Measurements from ENCODE around the gene SFMBT2. TPM values are rescaled to one million over a fixed set of nuclear protein-coding genes. Genes with fewer than 3 reads are reported as not detected.
"Not testable (repeated sequence)": the region's sequence is repeated elsewhere in the genome, so short reads cannot be mapped to it uniquely, and the experiment has no call there.

The SFMBT2 gene
- total RNA-seq, 2 experiments from 2014 or later = 22.0 to 23.1 TPM

- DNase-seq = no peak
- Mint-ChIP-seq H3K27me3 (no peaks in the 10 kb centered on the region), H3K4me1 (peaks cover 55% of the 10 kb centered on the region), H3K9me3 (peaks cover 4% of the 10 kb centered on the region), H3K27ac (no peak overlapping the region), H3K4me3 (no peak overlapping the region), H3K36me3 (peaks cover 41% of the 10 kb centered on the region)
Observed at GRCh38 chr10:7399533-7399932, 11.3 kb downstream of the SFMBT2 start.

DNA sequence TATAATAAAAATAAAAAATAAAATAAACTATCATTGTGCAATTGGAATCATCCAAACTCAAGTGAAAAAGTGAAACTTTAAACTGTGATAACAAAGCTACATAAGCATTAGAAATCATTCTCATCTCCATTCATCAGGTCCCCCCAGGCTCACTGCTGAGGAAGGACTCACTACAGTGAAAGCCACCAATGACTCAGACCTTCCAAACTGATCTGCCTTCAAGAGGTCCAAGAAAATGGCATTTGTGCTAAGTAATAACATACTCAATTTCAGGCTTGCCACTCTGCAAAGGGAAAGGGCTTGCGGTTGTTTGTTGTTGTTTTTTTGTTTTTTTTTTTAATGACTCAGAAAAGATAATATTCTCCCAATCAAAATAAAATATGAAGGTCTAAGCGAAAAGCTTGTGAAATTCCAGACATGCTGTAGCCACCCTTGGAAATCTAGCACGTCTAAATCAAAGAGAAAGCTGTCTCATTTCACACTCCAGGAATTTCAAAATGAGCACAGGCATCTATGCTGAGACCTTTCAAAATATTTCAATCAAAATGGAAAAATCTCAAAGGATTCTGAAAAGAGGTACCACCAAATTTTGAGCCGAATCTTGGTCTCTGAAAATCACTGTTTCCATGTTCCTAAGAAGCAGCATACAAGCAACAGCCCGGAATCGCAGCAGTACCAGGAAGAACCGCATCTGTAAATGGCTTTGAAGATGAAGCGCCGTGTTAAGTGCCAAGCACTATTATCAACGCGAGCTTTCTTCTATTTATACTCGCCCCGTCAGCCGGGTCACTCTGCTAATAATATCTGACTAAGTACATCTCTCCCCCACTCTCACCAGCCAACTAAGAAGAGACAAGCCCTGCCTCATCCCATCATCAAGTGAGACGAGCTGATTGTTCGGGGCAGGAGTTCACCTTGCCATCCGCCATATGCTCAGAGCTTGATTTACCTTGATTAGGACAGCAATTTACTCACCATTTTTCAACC, 13.5 kb downstream of the SFMBT2 start:
- H3K4me3 Mint-ChIP-seq = peak overlapping the region; percentile 5
- peaks cover 37% of the 10 kb centered on the region for H3K36me3 Mint-ChIP-seq
- H3K9me3 Mint-ChIP-seq = peaks cover 4% of the 10 kb centered on the region
- peak; percentile 40 for DNase-seq
- H3K27ac Mint-ChIP-seq = peak overlapping the region; percentile 63
- peaks cover 49% of the 10 kb centered on the region for H3K4me1 Mint-ChIP-seq
- H3K27me3 Mint-ChIP-seq = no peaks in the 10 kb centered on the region

- not testable (repeated sequence) for H3K4me3 Mint-ChIP-seq, DNase-seq, H3K27me3 Mint-ChIP-seq, H3K27ac Mint-ChIP-seq, H3K9me3 Mint-ChIP-seq
- Mint-ChIP-seq H3K36me3 (peaks cover 26% of the 10 kb centered on the region), H3K4me1 (peaks cover 47% of the 10 kb centered on the region)
Observed at GRCh38 chr10:7392301-7392700, 18.5 kb downstream of the SFMBT2 start.

GRCh38 chr10:7391748-7392147, 19.1 kb downstream of the SFMBT2 start:
- no peak overlapping the region for H3K4me3 Mint-ChIP-seq

DNA sequence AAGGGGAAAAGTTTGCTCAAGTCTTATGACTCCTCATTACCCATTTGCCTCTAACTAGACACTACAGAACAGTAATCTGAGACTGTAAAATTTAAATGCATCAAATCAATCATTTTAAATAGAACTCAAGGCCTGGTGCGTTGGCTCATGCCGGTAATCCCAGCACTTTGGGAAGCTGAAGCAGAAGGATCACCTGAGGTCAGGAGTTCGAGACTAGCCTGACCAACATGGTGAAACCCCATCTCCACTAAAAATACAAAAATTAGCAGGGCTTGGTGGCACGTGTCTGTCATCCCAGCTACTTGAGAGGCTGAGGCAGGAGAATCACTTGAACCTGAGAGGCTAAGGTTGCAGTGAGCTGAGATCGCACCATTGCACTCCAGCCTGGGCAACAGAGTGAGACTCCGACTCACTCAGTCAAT, 20.1 kb downstream of the SFMBT2 start:
- not testable (repeated sequence) for H3K9me3 Mint-ChIP-seq, H3K27me3 Mint-ChIP-seq, DNase-seq, H3K4me3 Mint-ChIP-seq
- Mint-ChIP-seq H3K27ac (peak overlapping the region; percentile 47), H3K36me3 (peaks cover 21% of the 10 kb centered on the region), H3K4me1 (peaks cover 46% of the 10 kb centered on the region)

More at GRCh38 chr10:7391748-7392147, 19.1 kb downstream of the SFMBT2 start:
- H3K27ac Mint-ChIP-seq = no peak overlapping the region
- DNase-seq = no peak
- peaks cover 3% of the 10 kb centered on the region for H3K9me3 Mint-ChIP-seq
- H3K4me1 Mint-ChIP-seq = peaks cover 46% of the 10 kb centered on the region
- peaks cover 26% of the 10 kb centered on the region for H3K36me3 Mint-ChIP-seq
- no peaks in the 10 kb centered on the region for H3K27me3 Mint-ChIP-seq

- Mint-ChIP-seq H3K9me3 (no peaks in the 10 kb centered on the region), H3K27me3 (no peaks in the 10 kb centered on the region), H3K4me3 (no peak overlapping the region), H3K4me1 (peaks cover 49% of the 10 kb centered on the region), H3K36me3 (peaks cover 18% of the 10 kb centered on the region), H3K27ac (peak overlapping the region; percentile 91)
- DNase-seq = no peak
Observed at GRCh38 chr10:7389844-7390243, 21.0 kb downstream of the SFMBT2 start.

DNA sequence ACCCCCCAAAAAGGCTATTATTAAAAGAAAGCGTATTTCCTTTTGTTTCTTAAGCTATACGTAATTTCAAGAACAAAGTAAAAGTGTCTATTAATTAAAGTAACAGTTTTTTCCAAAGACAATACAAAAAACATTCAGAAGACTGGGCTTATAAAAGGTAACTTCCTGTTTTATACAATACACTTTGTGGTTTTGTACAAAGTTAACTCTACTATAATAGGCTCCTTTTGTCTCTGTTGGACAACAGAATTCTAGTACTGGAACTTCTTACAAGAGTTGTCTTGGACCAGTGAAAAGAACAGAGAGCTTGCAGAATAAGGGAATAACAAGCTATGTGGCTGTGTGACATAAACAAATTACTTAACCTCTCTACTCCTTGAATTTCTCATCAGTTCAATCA, 21.5 kb downstream of the SFMBT2 start:
- peaks cover 53% of the 10 kb centered on the region for H3K4me1 Mint-ChIP-seq
- H3K4me3 Mint-ChIP-seq = no peak overlapping the region
- no peaks in the 10 kb centered on the region for H3K27me3 Mint-ChIP-seq
- H3K36me3 Mint-ChIP-seq = peaks cover 21% of the 10 kb centered on the region
- DNase-seq = no peak
- no peaks in the 10 kb centered on the region for H3K9me3 Mint-ChIP-seq
- H3K27ac Mint-ChIP-seq = peak overlapping the region; percentile 91

GRCh38 chr10:7388602-7389001, 22.2 kb downstream of the SFMBT2 start:
- Mint-ChIP-seq H3K4me1 (peaks cover 57% of the 10 kb centered on the region), H3K36me3 (peaks cover 22% of the 10 kb centered on the region), H3K9me3 (no peaks in the 10 kb centered on the region), H3K4me3 (peak overlapping the region; percentile 42), H3K27me3 (no peaks in the 10 kb centered on the region), H3K27ac (peak overlapping the region; percentile 91)
- peak; percentile 50 for DNase-seq

GRCh38 chr10:7388149-7388548, 22.7 kb downstream of the SFMBT2 start:
- Mint-ChIP-seq H3K36me3 (peaks cover 24% of the 10 kb centered on the region), H3K4me1 (peaks cover 61% of the 10 kb centered on the region), H3K27ac (peak overlapping the region; percentile 63)
- H3K4me3 Mint-ChIP-seq, DNase-seq, H3K9me3 Mint-ChIP-seq, H3K27me3 Mint-ChIP-seq: not testable (repeated sequence)

DNA sequence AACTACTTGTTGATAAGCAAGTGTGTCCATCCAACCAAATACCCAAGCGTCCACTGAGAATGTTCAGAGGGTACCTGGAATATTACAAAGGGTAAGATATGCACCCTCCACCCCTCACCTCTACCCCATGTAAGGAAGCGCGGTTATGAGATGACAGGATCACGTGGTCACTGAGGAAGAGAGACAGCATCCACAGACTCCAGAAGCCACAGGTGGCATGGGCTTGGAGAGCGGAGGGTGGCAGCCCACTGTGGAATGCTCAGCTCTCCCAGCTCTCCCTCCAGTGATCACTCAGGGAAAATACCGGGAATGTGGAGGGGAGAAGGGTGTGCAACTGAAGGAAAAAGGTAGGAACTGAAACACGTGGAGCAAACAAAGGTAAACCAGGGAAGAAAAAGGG, 25.7 kb downstream of the SFMBT2 start:
- no peak overlapping the region for H3K4me3 Mint-ChIP-seq
- no peaks in the 10 kb centered on the region for H3K9me3 Mint-ChIP-seq
- H3K27me3 Mint-ChIP-seq = no peaks in the 10 kb centered on the region
- H3K4me1 Mint-ChIP-seq = peaks cover 59% of the 10 kb centered on the region
- no peak overlapping the region for H3K27ac Mint-ChIP-seq
- peaks cover 29% of the 10 kb centered on the region for H3K36me3 Mint-ChIP-seq
- no peak for DNase-seq

GRCh38 chr10:7383442-7383841, 27.4 kb downstream of the SFMBT2 start:
- H3K4me1 Mint-ChIP-seq = peaks cover 55% of the 10 kb centered on the region

DNA sequence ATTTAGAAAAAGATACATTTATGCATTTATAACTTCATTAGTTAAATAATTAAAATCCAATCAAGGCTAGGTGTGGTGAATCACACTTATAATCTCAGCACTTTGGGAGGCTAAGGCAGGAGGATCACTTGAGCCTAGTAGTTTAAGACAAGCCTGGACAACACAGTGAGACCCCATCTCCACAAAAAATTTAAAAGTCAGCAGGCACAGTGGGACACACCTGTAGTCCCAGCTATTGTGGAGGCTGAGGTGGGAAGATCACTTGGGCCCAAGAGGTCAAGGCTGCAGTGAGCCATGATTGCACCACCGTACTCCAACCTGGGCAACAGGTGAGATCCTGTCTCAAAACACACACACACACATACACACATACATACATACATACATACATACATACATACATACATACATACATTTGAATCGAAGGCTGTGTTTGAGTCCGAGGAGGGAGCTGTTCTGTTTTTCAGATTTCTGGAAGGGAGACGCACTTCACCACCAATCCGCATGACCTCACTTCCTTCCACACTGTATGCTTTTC, 30.1 kb downstream of the SFMBT2 start:
- DNase-seq = no peak
- H3K9me3 Mint-ChIP-seq = peaks cover 5% of the 10 kb centered on the region
- no peak overlapping the region for H3K27ac Mint-ChIP-seq
- no peaks in the 10 kb centered on the region for H3K27me3 Mint-ChIP-seq
- peaks cover 59% of the 10 kb centered on the region for H3K36me3 Mint-ChIP-seq
- H3K4me1 Mint-ChIP-seq = peaks cover 45% of the 10 kb centered on the region
- H3K4me3 Mint-ChIP-seq = no peak overlapping the region

More at GRCh38 chr10:7383442-7383841, 27.4 kb downstream of the SFMBT2 start:
- Mint-ChIP-seq H3K4me3 (no peak overlapping the region), H3K36me3 (peaks cover 44% of the 10 kb centered on the region), H3K9me3 (no peaks in the 10 kb centered on the region), H3K27me3 (no peaks in the 10 kb centered on the region), H3K27ac (peak overlapping the region; percentile 38)
- no peak for DNase-seq

GRCh38 chr10:7378602-7379403, 32.0 kb downstream of the SFMBT2 start:
- Mint-ChIP-seq H3K4me1 (peaks cover 33% of the 10 kb centered on the region), H3K27me3 (no peaks in the 10 kb centered on the region), H3K36me3 (peaks cover 63% of the 10 kb centered on the region), H3K27ac (peak overlapping the region; percentile 34), H3K9me3 (peaks cover 5% of the 10 kb centered on the region), H3K4me3 (peak overlapping the region; percentile 14)
- DNase-seq = no peak

DNA sequence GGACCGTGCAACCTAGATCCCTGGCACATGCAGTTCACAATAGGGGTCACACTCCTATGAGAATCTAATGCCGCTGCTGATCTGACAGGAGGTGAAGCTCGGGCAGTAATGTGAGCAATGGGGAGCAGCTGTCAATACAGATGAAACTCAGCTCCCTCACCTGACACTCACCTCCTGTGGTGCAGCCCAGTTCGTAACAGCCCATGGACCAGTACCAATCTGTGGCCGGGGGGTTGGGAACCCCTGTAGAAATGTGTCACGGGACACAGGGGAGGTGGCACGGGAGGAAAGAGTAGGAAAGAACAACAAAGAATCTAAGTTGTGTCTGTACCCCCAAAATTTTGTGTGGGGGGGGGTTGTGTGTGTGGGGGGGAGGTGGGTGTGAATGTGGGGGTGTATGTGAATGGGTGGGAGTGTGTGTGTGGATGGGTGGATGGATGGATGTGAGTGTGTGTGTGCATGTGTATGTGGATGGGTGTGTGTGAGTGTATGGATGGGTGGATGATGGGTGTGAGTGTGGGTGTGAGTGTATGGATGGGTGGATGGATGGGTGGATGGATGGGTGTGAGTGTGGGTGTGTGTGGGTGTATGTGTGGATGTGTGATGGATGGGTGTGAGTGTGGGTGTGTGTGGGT, 33.1 kb downstream of the SFMBT2 start:
- Mint-ChIP-seq H3K4me1 (peaks cover 26% of the 10 kb centered on the region), H3K9me3 (peaks cover 7% of the 10 kb centered on the region), H3K4me3 (no peak overlapping the region), H3K27ac (peak overlapping the region; percentile 37), H3K27me3 (no peaks in the 10 kb centered on the region), H3K36me3 (peaks cover 70% of the 10 kb centered on the region)
- no peak for DNase-seq
